ENCODE data around the gene FLNB.

DNA sequence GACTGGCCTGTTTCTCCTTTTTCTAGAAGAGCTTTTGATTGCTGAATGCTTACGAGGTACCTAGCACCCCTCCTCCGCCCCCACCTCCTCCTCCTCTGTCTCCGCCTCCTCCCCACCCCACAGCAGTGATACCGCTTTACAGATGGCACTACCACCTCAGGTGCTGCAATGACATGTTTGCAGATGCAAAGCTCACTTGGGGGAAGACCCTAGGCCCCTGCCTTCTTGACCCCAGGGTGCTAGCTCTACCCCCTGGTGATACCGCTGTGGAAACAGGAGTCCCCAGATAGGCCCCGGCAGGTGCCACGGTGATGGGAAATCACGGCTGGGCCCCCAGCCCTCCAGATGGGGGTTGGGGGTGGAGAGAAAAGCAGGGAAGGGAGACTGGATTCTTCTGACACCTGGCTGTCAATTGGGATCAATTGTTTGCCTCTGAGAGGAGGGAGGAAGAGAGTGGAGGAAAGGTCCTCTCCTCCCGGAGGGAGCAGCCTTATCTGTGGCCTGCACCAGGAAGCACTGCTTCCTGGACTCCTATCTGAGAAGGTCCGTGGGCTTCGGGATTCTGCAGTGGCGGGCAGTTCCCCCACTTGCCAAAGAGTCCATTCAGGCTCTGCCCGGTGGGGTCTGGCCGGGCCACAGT is 164.9 kb downstream of the FLNB start:
- TF ChIP-seq, protein P1, sequence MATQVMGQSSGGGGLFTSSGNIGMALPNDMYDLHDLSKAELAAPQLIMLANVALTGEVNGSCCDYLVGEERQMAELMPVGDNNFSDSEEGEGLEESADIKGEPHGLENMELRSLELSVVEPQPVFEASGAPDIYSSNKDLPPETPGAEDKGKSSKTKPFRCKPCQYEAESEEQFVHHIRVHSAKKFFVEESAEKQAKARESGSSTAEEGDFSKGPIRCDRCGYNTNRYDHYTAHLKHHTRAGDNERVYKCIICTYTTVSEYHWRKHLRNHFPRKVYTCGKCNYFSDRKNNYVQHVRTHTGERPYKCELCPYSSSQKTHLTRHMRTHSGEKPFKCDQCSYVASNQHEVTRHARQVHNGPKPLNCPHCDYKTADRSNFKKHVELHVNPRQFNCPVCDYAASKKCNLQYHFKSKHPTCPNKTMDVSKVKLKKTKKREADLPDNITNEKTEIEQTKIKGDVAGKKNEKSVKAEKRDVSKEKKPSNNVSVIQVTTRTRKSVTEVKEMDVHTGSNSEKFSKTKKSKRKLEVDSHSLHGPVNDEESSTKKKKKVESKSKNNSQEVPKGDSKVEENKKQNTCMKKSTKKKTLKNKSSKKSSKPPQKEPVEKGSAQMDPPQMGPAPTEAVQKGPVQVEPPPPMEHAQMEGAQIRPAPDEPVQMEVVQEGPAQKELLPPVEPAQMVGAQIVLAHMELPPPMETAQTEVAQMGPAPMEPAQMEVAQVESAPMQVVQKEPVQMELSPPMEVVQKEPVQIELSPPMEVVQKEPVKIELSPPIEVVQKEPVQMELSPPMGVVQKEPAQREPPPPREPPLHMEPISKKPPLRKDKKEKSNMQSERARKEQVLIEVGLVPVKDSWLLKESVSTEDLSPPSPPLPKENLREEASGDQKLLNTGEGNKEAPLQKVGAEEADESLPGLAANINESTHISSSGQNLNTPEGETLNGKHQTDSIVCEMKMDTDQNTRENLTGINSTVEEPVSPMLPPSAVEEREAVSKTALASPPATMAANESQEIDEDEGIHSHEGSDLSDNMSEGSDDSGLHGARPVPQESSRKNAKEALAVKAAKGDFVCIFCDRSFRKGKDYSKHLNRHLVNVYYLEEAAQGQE (IDR thresholded peaks at IDR 0.05; ENCODE audit: borderline replicate concordance) = no peak
- TF ChIP-seq, protein P2, sequence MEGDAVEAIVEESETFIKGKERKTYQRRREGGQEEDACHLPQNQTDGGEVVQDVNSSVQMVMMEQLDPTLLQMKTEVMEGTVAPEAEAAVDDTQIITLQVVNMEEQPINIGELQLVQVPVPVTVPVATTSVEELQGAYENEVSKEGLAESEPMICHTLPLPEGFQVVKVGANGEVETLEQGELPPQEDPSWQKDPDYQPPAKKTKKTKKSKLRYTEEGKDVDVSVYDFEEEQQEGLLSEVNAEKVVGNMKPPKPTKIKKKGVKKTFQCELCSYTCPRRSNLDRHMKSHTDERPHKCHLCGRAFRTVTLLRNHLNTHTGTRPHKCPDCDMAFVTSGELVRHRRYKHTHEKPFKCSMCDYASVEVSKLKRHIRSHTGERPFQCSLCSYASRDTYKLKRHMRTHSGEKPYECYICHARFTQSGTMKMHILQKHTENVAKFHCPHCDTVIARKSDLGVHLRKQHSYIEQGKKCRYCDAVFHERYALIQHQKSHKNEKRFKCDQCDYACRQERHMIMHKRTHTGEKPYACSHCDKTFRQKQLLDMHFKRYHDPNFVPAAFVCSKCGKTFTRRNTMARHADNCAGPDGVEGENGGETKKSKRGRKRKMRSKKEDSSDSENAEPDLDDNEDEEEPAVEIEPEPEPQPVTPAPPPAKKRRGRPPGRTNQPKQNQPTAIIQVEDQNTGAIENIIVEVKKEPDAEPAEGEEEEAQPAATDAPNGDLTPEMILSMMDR (IDR thresholded peaks at IDR 0.05; ENCODE audit: poor library complexity, severe bottlenecking) = no peak
